BLaER1 treated with 17β-estradiol and CSF1 and Interleukin-3, amounts not matched to agents 10 nM and 100 nM (cell line): ENCODE data around the gene APBB1IP.
A peak's percentile ranks its signal among the peaks of the same experiment; 100 is the strongest.

Experiments used
- H3K27ac ChIP-seq, 11 experiments: shearing (Covaris generic); formaldehyde crosslinking; 2 replicates each; pipeline ENCODE4 v1.8.1; 2022
- H3K27me3 ChIP-seq, 11 experiments: shearing (Covaris generic); formaldehyde crosslinking; 2 replicates each; pipeline ENCODE4 v1.8.1; 2022
- H3K36me3 ChIP-seq, 11 experiments: shearing (Covaris generic); formaldehyde crosslinking; 2 replicates each; pipeline ENCODE4 v1.8.1; 2022
- H3K4me1 ChIP-seq, 10 experiments: shearing (Covaris generic); formaldehyde crosslinking; 2 replicates each; pipeline ENCODE4 v1.8.1; 2022
- H3K4me2 ChIP-seq, 11 experiments: shearing (Covaris generic); formaldehyde crosslinking; 2 replicates each; pipeline ENCODE4 v1.8.1; 2022
- H3K4me3 ChIP-seq, 10 experiments: shearing (Covaris generic); formaldehyde crosslinking; 2 replicates each; pipeline ENCODE4 v1.8.1; 2022
- H3K9ac ChIP-seq, 11 experiments: shearing (Covaris generic); formaldehyde crosslinking; 2 replicates each; pipeline ENCODE4 v1.8.1; 2022
- H3K9me3 ChIP-seq, 11 experiments: shearing (Covaris generic); formaldehyde crosslinking; replicated peaks in 1 of 11; 2 replicates each; pipeline ENCODE4 v1.8.1; 2022
- H4K20me1 ChIP-seq, 11 experiments: shearing (Covaris generic); formaldehyde crosslinking; 2 replicates each; pipeline ENCODE4 v1.8.1; 2022
- Cebpa-rat ChIP-seq, 11 experiments: shearing (Covaris generic); IDR thresholded peaks; 2 replicates each; pipeline ENCODE4 v1.8.1; 2022

Gene APBB1IP

GRCh38 chr10:26475386-26475785, 37.2 kb downstream of the APBB1IP start:
- Histone ChIP-seq H3K4me2 (peak overlapping the region in 10 of 11 experiments; percentile 12 to 71 (median 40); a peak in 20 of 22 replicates), H3K9ac (0 out of 22 replicates have a peak overlapping the region, but pooled peaks of 2 of the 11 experiments have one; percentile 14 to 29), H3K27me3 (no peaks in the 10 kb centered on the region), H3K4me1 (peaks cover 83 to 98% (median 95%) of the 10 kb centered on the region in 10 experiments), H3K9me3 (0 out of 22 replicates have a peak, but pooled peaks cover 0 to 4% (median 0%) of the 10 kb centered on the region in 11 experiments), H3K27ac (peak overlapping the region in 5 of 11 experiments; percentile 2 to 52 (median 36); a peak in 9 of 22 replicates), H3K36me3 (peaks cover 55 to 88% (median 86%) of the 10 kb centered on the region in 11 experiments), H4K20me1 (peaks cover 93 to 99% (median 97%) of the 10 kb centered on the region in 11 experiments), H3K4me3 (no peak overlapping the region)
- no peak for TF ChIP-seq Cebpa-rat (IDR thresholded peaks at IDR 0.05)

- H3K4me1 ChIP-seq, result peaks cover 83 to 98% (median 95%) of the 10 kb centered on the region in 10 experiments
- H3K9ac ChIP-seq, result peak overlapping the region in 4 of 11 experiments; percentile 3 to 46 (median 32); a peak in 3 of 22 replicates
- H3K27ac ChIP-seq, result peak overlapping the region in 10 of 11 experiments; percentile 24 to 70 (median 59); a peak in 17 of 22 replicates
- 0 out of 22 replicates have a peak, but pooled peaks cover 0 to 4% (median 0%) of the 10 kb centered on the region in 11 experiments for H3K9me3 ChIP-seq
- peak overlapping the region in 1 of 10 experiments; percentile 45; a peak in 1 of 20 replicates for H3K4me3 ChIP-seq
- TF ChIP-seq Cebpa-rat (IDR thresholded peaks at IDR 0.05), result no peak
- no peaks in the 10 kb centered on the region for H3K27me3 ChIP-seq
- H3K4me2 ChIP-seq, result peak overlapping the region; percentile 61 to 86 (median 73)
- H3K36me3 ChIP-seq, result peaks cover 41 to 75% (median 67%) of the 10 kb centered on the region in 11 experiments
- peaks cover 81 to 99% (median 95%) of the 10 kb centered on the region in 11 experiments for H4K20me1 ChIP-seq
Measured at GRCh38 chr10:26477501-26477900, 39.4 kb downstream of the APBB1IP start.

- peak overlapping the region in 3 of 10 experiments; percentile 6 to 45 (median 16); a peak in 2 of 20 replicates for H3K4me3 ChIP-seq
- H3K4me1 ChIP-seq, result peaks cover 83 to 98% (median 95%) of the 10 kb centered on the region in 10 experiments
- H4K20me1 ChIP-seq, result peaks cover 80 to 99% (median 95%) of the 10 kb centered on the region in 11 experiments
- peak overlapping the region in 9 of 11 experiments; percentile 3 to 46 (median 37); a peak in 11 of 22 replicates for H3K9ac ChIP-seq
- peak overlapping the region; percentile 61 to 86 (median 73) for H3K4me2 ChIP-seq
- TF ChIP-seq Cebpa-rat (IDR thresholded peaks at IDR 0.05), result no peak
- H3K27ac ChIP-seq, result peak overlapping the region in 10 of 11 experiments; percentile 24 to 70 (median 59); a peak in 19 of 22 replicates
- H3K27me3 ChIP-seq, result no peaks in the 10 kb centered on the region
- H3K36me3 ChIP-seq, result peaks cover 39 to 75% (median 65%) of the 10 kb centered on the region in 11 experiments
- 0 out of 22 replicates have a peak, but pooled peaks cover 0 to 4% (median 0%) of the 10 kb centered on the region in 11 experiments for H3K9me3 ChIP-seq
Measured at GRCh38 chr10:26478061-26478460, 39.9 kb downstream of the APBB1IP start.

GRCh38 chr10:26479766-26480492, 41.8 kb downstream of the APBB1IP start:
- Histone ChIP-seq H3K4me3 (peak overlapping the region; percentile 6 to 43 (median 32); a peak in 16 of 20 replicates), H4K20me1 (peaks cover 79 to 99% (median 95%) of the 10 kb centered on the region in 11 experiments), H3K9ac (peak overlapping the region; percentile 35 to 73 (median 66); a peak in 21 of 22 replicates), H3K27ac (peak overlapping the region; percentile 64 to 91 (median 83); a peak in 21 of 22 replicates), H3K27me3 (no peaks in the 10 kb centered on the region), H3K36me3 (peaks cover 46 to 75% (median 64%) of the 10 kb centered on the region in 11 experiments), H3K4me2 (peak overlapping the region; percentile 81 to 99 (median 92)), H3K9me3 (0 out of 22 replicates have a peak, but pooled peaks cover 0 to 4% (median 0%) of the 10 kb centered on the region in 11 experiments), H3K4me1 (peaks cover 80 to 97% (median 92%) of the 10 kb centered on the region in 10 experiments)
- TF ChIP-seq Cebpa-rat (IDR thresholded peaks at IDR 0.05), result no peak

GRCh38 chr10:26481315-26481692, 43.2 kb downstream of the APBB1IP start:
- Histone ChIP-seq H3K9me3 (no peaks in the 10 kb centered on the region), H3K4me1 (peaks cover 71 to 97% (median 91%) of the 10 kb centered on the region in 10 experiments), H3K27me3 (no peaks in the 10 kb centered on the region), H3K9ac (peak overlapping the region; percentile 48 to 73 (median 64); a peak in 21 of 22 replicates), H3K4me2 (peak overlapping the region; percentile 81 to 99 (median 92)), H3K27ac (peak overlapping the region; percentile 59 to 91 (median 83); a peak in 21 of 22 replicates), H3K36me3 (peaks cover 40 to 75% (median 64%) of the 10 kb centered on the region in 11 experiments), H3K4me3 (peak overlapping the region in 8 of 10 experiments; percentile 1 to 56 (median 40); a peak in 10 of 20 replicates), H4K20me1 (peaks cover 79 to 99% (median 95%) of the 10 kb centered on the region in 11 experiments)
- no peak for TF ChIP-seq Cebpa-rat (IDR thresholded peaks at IDR 0.05)

- TF ChIP-seq Cebpa-rat (IDR thresholded peaks at IDR 0.05), result peak in 2 of 11 experiments; percentile 35 to 49; a peak in 3 of 22 replicates
- Histone ChIP-seq H3K27me3 (no peaks in the 10 kb centered on the region), H3K4me1 (peaks cover 68 to 95% (median 91%) of the 10 kb centered on the region in 10 experiments), H3K9me3 (no peaks in the 10 kb centered on the region), H3K27ac (peak overlapping the region; percentile 59 to 91 (median 83); a peak in 21 of 22 replicates), H3K4me3 (peak overlapping the region in 7 of 10 experiments; percentile 2 to 56 (median 42); a peak in 12 of 20 replicates), H4K20me1 (peaks cover 79 to 99% (median 95%) of the 10 kb centered on the region in 11 experiments), H3K9ac (peak overlapping the region; percentile 48 to 73 (median 64); a peak in 20 of 22 replicates), H3K4me2 (peak overlapping the region; percentile 81 to 99 (median 92)), H3K36me3 (peaks cover 36 to 75% (median 61%) of the 10 kb centered on the region in 11 experiments)
Measured at GRCh38 chr10:26481914-26482550, 43.9 kb downstream of the APBB1IP start.

GRCh38 chr10:26483554-26483953, 45.4 kb downstream of the APBB1IP start:
- H3K9me3 ChIP-seq, result no peaks in the 10 kb centered on the region
- peaks cover 79 to 99% (median 95%) of the 10 kb centered on the region in 11 experiments for H4K20me1 ChIP-seq
- peak overlapping the region in 2 of 11 experiments; percentile 73; a peak in 1 of 22 replicates for H3K9ac ChIP-seq
- no peak overlapping the region for H3K4me3 ChIP-seq
- peak overlapping the region in 10 of 11 experiments; percentile 68 to 91 (median 84); a peak in 17 of 22 replicates for H3K27ac ChIP-seq
- peaks cover 30 to 79% (median 62%) of the 10 kb centered on the region in 11 experiments for H3K36me3 ChIP-seq
- H3K4me1 ChIP-seq, result peaks cover 53 to 95% (median 88%) of the 10 kb centered on the region in 10 experiments
- H3K4me2 ChIP-seq, result peak overlapping the region; percentile 1 to 98 (median 85); a peak in 18 of 22 replicates
- H3K27me3 ChIP-seq, result no peaks in the 10 kb centered on the region
- no peak for TF ChIP-seq Cebpa-rat (IDR thresholded peaks at IDR 0.05)
